ENCODE results near the gene CAMK4. TPM values are rescaled to one million over a fixed set of nuclear protein-coding genes. Genes with fewer than 3 reads are reported as not detected.
A peak's percentile ranks its signal among the peaks of the same experiment; 100 is the strongest.
"Not testable (repeated sequence)": the region's sequence is repeated elsewhere in the genome, so short reads cannot be mapped to it uniquely, and the experiment has no call there.

The CAMK4 gene
- total RNA-seq, 1 experiment from 2014 or later = not detected

DNA sequence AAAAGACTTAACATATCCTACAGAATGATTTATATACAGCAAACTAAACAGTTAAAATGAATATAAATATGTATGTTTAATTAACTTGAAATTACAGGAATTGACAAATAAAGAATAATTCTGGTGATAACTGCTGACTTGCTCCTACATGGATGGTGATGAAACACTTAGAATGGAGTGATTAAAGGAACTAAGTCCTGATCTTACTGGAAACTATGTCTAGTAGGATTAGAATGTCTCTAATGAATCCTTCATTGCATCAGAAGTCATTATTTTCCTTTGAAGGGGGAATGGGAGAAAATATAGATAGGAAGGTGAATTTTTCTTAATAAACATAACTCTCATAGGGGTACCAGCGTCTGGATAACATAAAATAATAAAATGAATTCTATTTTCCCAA is 77.1 kb downstream of the CAMK4 start:
- DNase-seq = no peak
- H3K4me2 ChIP-seq = no peak overlapping the region
- CTCF ChIA-PET = no interaction called here

DNA sequence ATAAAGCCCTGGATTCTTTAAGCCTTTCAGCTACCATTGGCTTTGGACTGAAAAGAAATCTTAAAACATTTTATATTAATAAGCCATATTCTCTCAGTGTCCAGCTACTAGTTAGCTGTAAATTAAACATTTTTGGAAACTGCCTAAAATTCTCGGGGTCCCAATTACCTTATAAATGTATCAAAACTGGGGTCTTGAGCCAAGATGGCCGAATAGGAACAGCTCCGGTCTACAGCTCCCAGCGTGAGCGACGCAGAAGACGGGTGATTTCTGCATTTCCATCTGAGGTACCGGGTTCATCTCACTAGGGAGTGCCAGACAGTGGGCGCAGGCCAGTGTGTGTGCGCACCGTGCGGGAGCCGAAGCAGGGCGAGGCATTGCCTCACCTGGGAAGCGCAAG is 77.9 kb downstream of the CAMK4 start:
- H3F3A ChIP-seq (ENCODE audit: insufficient read depth, low read depth); DNase-seq; H4K20me1 ChIP-seq (ENCODE audit: insufficient read depth); H3K79me2 ChIP-seq (ENCODE audit: low read depth); intact Hi-C loops (cut with micrococcal nuclease; ENCODE audit: unreplicated experiment); H2AFZ ChIP-seq; H3K4me3 ChIP-seq; H3K9me2 ChIP-seq (ENCODE audit: insufficient read depth); BruUV-seq (replicated peaks); H3K9me3 ChIP-seq (ENCODE audit: insufficient read depth, low read depth); H3K4me1 ChIP-seq (replicated peaks; ENCODE audit: insufficient read depth); H3K27ac ChIP-seq; POLR2A ChIA-PET (ENCODE audit: unreplicated experiment); H3K27me3 ChIP-seq (ENCODE audit: insufficient read depth, low read depth); H3K36me3 ChIP-seq (ENCODE audit: low read depth); CTCF ChIA-PET: not testable (repeated sequence)
- H3K4me2 ChIP-seq = peak overlapping the region; percentile 36; the same call in 1 of the 2 replicates

More for the DNA sequence above, 77.1 kb downstream of the CAMK4 start:
- intact Hi-C loops (cut with micrococcal nuclease; ENCODE audit: unreplicated experiment) = no loop called here
- Histone ChIP-seq H3F3A (ENCODE audit: insufficient read depth, low read depth) (no peaks in the 10 kb centered on the region), H3K4me1 (replicated peaks; ENCODE audit: insufficient read depth) (no peaks in the 10 kb centered on the region), H3K27ac (no peak overlapping the region), H3K36me3 (ENCODE audit: low read depth) (no peaks in the 10 kb centered on the region), H4K20me1 (ENCODE audit: insufficient read depth) (no peaks in the 10 kb centered on the region), H3K9me2 (ENCODE audit: insufficient read depth) (no peaks in the 10 kb centered on the region), H3K27me3 (ENCODE audit: insufficient read depth, low read depth) (no peaks in the 10 kb centered on the region), H3K4me3 (no peak overlapping the region), H3K79me2 (ENCODE audit: low read depth) (no peaks in the 10 kb centered on the region), H2AFZ (no peak overlapping the region), H3K9me3 (ENCODE audit: insufficient read depth, low read depth) (no peaks in the 10 kb centered on the region)
- TF ChIP-seq, protein P1, sequence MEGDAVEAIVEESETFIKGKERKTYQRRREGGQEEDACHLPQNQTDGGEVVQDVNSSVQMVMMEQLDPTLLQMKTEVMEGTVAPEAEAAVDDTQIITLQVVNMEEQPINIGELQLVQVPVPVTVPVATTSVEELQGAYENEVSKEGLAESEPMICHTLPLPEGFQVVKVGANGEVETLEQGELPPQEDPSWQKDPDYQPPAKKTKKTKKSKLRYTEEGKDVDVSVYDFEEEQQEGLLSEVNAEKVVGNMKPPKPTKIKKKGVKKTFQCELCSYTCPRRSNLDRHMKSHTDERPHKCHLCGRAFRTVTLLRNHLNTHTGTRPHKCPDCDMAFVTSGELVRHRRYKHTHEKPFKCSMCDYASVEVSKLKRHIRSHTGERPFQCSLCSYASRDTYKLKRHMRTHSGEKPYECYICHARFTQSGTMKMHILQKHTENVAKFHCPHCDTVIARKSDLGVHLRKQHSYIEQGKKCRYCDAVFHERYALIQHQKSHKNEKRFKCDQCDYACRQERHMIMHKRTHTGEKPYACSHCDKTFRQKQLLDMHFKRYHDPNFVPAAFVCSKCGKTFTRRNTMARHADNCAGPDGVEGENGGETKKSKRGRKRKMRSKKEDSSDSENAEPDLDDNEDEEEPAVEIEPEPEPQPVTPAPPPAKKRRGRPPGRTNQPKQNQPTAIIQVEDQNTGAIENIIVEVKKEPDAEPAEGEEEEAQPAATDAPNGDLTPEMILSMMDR (conservative IDR thresholded peaks at IDR 0.05) = no peak
- no peak for TF ChIP-seq EZH2 (IDR thresholded peaks at IDR 0.05; ENCODE audit: low read depth)
- no TSS peak for BruUV-seq (replicated peaks)
- POLR2A ChIA-PET (ENCODE audit: unreplicated experiment) = no interaction called here

DNA sequence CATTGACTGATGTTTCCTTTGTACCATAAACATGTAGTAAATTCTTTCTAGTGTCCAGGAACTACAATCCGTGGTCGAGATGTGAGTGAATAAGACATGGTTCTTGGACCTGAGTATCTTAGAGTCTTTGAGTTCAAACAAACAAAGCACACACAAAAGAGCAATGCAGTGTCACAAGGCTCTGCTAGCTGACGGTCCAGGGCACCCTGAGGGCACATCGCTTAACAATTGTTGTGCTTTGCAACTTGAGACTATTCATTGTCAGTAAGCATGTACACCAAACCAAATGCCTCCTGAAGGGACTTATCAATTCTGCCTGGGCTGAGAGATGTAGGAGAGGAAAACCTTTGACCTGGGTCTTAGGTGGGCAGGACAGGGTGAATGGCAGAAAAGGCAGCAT is 84.8 kb downstream of the CAMK4 start:
- TF ChIP-seq, protein P1 (conservative IDR thresholded peaks at IDR 0.05) = no peak
- no peak for TF ChIP-seq EZH2 (IDR thresholded peaks at IDR 0.05; ENCODE audit: low read depth)
- no TSS peak for BruUV-seq (replicated peaks)
- Histone ChIP-seq H3K4me3 (no peak overlapping the region), H2AFZ (no peak overlapping the region), H3K27me3 (ENCODE audit: insufficient read depth, low read depth) (peaks cover 12% of the 10 kb centered on the region; the same call in 1 of the 2 replicates), H3K4me2 (no peak overlapping the region), H3K4me1 (replicated peaks; ENCODE audit: insufficient read depth) (no peaks in the 10 kb centered on the region), H4K20me1 (ENCODE audit: insufficient read depth) (no peaks in the 10 kb centered on the region), H3K9me2 (ENCODE audit: insufficient read depth) (no peaks in the 10 kb centered on the region), H3F3A (ENCODE audit: insufficient read depth, low read depth) (no peaks in the 10 kb centered on the region), H3K79me2 (ENCODE audit: low read depth) (no peaks in the 10 kb centered on the region), H3K27ac (no peak overlapping the region), H3K9me3 (ENCODE audit: insufficient read depth, low read depth) (no peaks in the 10 kb centered on the region), H3K36me3 (ENCODE audit: low read depth) (no peaks in the 10 kb centered on the region)
- intact Hi-C loops (cut with micrococcal nuclease; ENCODE audit: unreplicated experiment) = no loop called here
- no peak for DNase-seq
- POLR2A ChIA-PET (ENCODE audit: unreplicated experiment) = no interaction called here
- CTCF ChIA-PET = no interaction called here

DNA sequence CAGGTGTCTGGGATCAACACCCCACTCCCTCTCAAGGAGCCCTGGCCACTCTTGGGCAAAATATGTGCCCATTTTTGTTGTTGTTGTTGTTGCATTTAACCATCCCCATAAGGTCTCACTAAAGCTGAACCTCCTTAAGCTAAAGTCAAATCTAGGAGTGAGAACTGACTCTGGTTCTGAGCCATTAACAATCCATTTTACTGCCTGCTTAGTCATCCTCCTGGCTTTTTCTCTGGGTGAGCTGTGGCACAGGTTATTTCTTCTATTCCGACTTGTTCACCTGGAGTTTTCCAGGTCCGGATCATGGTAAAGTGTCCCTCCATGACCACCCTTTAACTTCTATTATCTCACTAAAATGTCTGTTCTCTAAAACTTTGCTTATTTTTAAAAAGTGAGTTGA is 85.2 kb downstream of the CAMK4 start:
- no peak overlapping the region for H3K4me3 ChIP-seq
- DNase-seq = no peak
- CTCF ChIA-PET = no interaction called here
- peaks cover 12% of the 10 kb centered on the region; the same call in 1 of the 2 replicates for H3K27me3 ChIP-seq (ENCODE audit: insufficient read depth, low read depth)
- no peak overlapping the region for H2AFZ ChIP-seq
- no peaks in the 10 kb centered on the region for H3K9me3 ChIP-seq (ENCODE audit: insufficient read depth, low read depth)
- no TSS peak for BruUV-seq (replicated peaks)
- H3K36me3 ChIP-seq (ENCODE audit: low read depth) = no peaks in the 10 kb centered on the region
- H3K27ac ChIP-seq = no peak overlapping the region
- POLR2A ChIA-PET (ENCODE audit: unreplicated experiment) = no interaction called here
- no peak for TF ChIP-seq EZH2 (IDR thresholded peaks at IDR 0.05; ENCODE audit: low read depth)
- TF ChIP-seq, protein P1 (conservative IDR thresholded peaks at IDR 0.05) = no peak
- H4K20me1 ChIP-seq (ENCODE audit: insufficient read depth) = no peaks in the 10 kb centered on the region
- H3K9me2 ChIP-seq (ENCODE audit: insufficient read depth) = no peaks in the 10 kb centered on the region
- H3F3A ChIP-seq (ENCODE audit: insufficient read depth, low read depth) = no peaks in the 10 kb centered on the region
- H3K4me1 ChIP-seq (replicated peaks; ENCODE audit: insufficient read depth) = no peaks in the 10 kb centered on the region
- H3K79me2 ChIP-seq (ENCODE audit: low read depth) = no peaks in the 10 kb centered on the region
- intact Hi-C loops (cut with micrococcal nuclease; ENCODE audit: unreplicated experiment) = no loop called here
- H3K4me2 ChIP-seq = no peak overlapping the region

All from PC-9 (cell line).